GM18868 (cell line): ENCODE data around the gene CALHM5.

Experiments used
- ATAC-seq: cut with Tn5 transposase; IDR thresholded peaks from one replicate; pipeline ENCODE4 v1.9.1; 2021; ENCODE audit warnings: mild to moderate bottlenecking, moderate library complexity; ENCODE audit not compliant: unreplicated experiment

Gene CALHM5

GRCh38 chr6:116507324-116507723 lies 4.1 kb upstream of the CALHM5 start:
- ATAC-seq: no peak

- ATAC-seq: no peak
Observed at GRCh38 chr6:116508527-116508926, 2.9 kb upstream of the CALHM5 start.

GRCh38 chr6:116512111-116512559 lies 696 bp downstream of the CALHM5 start:
- ATAC-seq: peak; percentile 96

DNA sequence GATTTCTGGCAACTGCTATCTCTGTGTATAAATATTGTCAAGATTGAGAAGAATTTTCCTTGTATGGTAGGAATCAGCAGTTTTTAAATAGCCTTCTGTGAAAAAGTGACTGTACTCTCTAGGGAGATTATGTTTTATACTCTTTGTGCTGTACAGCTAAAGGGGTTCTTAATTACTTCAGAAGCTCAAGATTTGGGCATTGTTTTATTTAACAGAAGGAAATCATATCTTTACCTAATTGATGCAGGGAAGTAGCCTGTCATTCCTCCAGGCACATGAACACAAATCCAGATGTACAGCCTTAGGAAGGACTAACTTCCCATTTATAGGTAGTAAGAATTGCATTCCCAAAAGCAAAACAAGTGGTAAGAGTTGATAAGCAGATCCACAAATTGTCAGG lies 1.3 kb downstream of the CALHM5 start:
- no peak for ATAC-seq

GRCh38 chr6:116513224-116513875 lies 1.9 kb downstream of the CALHM5 start:
- ATAC-seq: no peak

GRCh38 chr6:116514111-116514510 lies 2.7 kb downstream of the CALHM5 start:
- ATAC-seq: no peak

GRCh38 chr6:116515141-116515540 lies 3.7 kb downstream of the CALHM5 start:
- no peak for ATAC-seq

DNA sequence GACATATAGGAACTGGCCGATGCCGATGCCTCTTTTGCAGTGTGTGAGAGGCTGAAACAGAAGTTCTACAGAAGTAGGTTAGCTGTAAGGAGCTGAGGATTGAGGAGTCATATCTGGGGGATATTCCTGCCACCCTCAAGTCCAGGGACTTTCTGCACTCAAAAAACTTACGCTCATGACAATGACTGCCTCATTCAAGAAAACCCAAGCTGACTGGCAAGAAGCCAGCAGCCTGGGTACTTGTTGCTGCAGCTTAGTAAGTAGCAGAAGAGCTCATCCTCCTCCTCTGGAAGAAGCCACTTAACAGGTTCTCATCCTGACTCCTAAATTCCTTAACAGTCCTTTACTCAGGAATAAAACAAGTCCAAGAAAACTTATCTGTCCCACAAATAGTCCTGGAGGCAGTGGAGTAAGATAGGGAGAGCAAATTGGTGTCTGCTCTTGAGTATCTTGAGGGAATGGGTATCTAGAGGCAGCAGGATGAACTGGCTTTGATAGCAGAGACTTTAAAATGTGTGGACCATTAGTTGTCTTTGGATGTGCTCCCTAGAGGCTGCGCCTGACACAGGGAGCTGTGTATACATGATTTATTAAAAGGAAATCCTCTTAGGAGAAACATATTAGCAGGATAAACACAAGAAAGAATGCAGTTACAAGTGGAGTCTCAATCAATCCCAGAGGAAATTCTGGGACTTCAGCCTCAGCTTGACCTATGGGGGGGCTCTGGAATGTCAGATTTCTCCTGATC lies 7.4 kb downstream of the CALHM5 start:
- peak; percentile 79 for ATAC-seq

DNA sequence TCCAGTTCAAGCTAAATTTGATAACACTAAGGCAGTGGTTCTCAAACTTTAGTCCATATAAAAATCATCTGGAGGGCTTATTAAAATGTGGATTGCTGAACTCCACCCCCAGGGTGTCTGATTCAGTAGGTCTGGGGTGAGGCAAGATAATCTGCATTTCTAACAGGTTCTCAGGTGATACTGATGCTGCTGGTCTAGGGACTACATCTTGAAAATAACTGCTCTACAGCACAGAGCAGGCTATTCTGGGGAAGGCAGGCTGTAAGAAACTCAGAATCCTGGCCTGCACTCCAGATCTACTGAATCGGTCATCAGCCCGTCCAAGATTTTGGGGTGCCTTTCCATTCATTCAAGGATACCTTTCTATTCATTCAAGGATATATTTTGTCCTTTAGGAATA lies 11.5 kb downstream of the CALHM5 start:
- no peak for ATAC-seq

DNA sequence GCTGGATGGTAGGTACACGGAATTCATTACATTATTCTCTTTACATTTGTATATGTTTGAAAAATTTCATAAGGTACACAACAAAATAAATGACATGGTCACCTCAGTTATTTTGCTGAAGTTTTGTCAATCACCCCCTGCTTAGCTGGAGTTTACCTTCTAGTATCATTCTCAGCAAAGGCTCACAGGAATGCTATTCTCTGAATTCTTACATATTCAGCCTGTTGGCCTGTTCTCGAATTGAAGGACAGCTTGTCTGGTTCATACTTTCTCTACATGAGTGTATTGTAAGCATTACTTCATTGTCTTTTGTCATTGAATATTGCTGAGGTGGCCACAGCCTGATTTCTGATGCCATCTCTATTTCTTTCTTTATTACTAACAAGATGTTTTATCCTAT lies 12.8 kb downstream of the CALHM5 start:
- ATAC-seq: no peak

DNA sequence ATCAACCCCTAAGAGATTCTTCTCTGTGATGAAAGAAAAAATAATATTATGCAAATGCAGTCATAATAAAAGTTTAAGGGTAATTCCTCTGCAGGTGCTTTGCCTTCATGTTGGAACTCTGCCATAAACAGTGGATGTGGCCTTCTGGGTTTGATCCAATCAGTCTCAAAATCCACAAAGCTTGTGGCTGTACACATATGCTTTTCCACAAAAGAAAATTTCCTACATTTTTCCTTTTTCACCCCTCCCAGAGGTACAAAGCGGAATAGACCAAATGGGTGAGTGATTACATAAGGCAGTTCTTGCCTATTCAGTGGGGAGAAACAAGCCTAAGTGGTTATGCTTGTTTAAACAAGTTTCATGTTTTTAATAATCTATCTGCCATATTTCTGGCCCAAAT lies 16.7 kb downstream of the CALHM5 start:
- ATAC-seq: no peak

DNA sequence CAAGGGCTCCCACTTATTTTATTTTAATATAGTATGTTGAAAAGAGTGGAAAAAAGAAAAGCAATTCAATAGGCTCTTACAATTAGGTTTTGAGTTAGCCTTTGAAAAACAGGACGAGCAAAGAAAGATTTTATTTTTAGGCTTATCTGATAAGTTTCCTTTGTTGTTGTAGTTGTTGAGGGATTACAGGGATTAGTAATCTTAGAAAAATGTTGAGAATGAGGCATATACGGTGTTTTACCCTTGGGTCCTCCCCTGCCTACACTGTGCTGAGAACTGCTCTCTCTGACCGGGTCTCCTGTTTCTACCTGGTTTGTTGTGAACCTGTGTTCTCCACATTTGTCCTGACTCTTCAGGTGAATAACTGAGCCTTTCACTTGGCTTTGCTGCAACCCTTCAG lies 17.3 kb downstream of the CALHM5 start:
- no peak for ATAC-seq

GRCh38 chr6:116529466-116530290 lies 18.2 kb downstream of the CALHM5 start:
- ATAC-seq: no peak

- ATAC-seq: peak; percentile 50
Observed at GRCh38 chr6:116530436-116530835, 19.0 kb downstream of the CALHM5 start.

GRCh38 chr6:116531675-116532570 lies 20.5 kb downstream of the CALHM5 start:
- peak; percentile 77 for ATAC-seq

- ATAC-seq: no peak
Observed at GRCh38 chr6:116533233-116533957, 22.0 kb downstream of the CALHM5 start.

DNA sequence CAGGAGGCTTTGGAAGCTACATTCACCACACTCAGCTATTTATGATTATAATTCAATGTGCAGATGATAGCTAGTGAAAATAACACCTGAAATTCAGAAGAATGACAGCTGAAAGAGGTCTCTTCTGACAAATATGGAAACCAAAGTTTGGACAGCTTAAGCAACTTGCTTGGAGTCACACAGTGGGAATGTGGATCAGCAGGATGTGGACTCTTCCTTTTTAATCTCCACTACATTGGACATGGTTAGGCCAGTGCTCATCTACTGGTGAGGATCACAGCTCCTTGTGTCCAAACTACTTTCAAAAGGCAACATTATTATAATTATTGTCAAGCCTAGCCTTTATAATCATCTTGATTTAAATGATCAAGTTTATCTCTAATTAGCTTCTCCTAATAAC lies 23.7 kb downstream of the CALHM5 start:
- ATAC-seq: no peak

GRCh38 chr6:116536216-116536621 lies 24.8 kb downstream of the CALHM5 start:
- ATAC-seq: peak; percentile 61

DNA sequence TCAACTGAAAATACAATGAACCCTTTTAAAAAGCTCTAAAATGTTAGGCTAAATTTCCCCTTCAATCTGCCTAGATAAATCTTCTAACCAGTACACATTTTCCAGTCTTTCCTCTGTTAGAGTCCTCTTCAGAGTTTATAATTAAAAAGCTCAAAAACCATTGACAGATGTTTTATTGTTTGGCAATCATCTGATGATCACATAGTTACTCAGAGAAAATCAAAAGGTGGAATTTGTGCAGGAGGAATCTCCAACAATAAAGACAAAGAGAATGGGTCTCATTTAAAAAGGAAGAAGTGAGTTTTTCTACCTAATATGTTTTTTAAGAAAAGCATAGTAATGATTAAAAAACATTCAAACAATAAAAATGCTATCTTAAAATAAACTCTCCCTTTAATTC lies 31.0 kb downstream of the CALHM5 start:
- no peak for ATAC-seq

- ATAC-seq: no peak
Observed at GRCh38 chr6:116543149-116543548, 31.7 kb downstream of the CALHM5 start.
